Ectodermal cell (in vitro differentiated cells): ENCODE results near the gene AEBP1.

Experiments used
- H3K27ac ChIP-seq: 2 replicates; pipeline ENCODE4 v1.7.0; 2013; ENCODE audit warnings: mild to moderate bottlenecking, low read depth, low read length; ENCODE audit not compliant: insufficient read depth, poor library complexity, severe bottlenecking
- H3K27me3 ChIP-seq: 2 replicates; pipeline ENCODE4 v1.7.0; 2013; ENCODE audit warnings: mild to moderate bottlenecking, low read length; ENCODE audit not compliant: insufficient read depth, control insufficient read depth, poor library complexity, severe bottlenecking
- H3K36me3 ChIP-seq: one replicate; pipeline ENCODE4 v1.7.0; 2013; ENCODE audit warnings: low read length; ENCODE audit not compliant: control insufficient read depth, insufficient read depth
- H3K4me1 ChIP-seq: one replicate; pipeline ENCODE4 v1.7.0; 2013; ENCODE audit warnings: low read length; ENCODE audit not compliant: control insufficient read depth, insufficient read depth
- H3K4me3 ChIP-seq: 2 replicates; pipeline ENCODE4 v1.7.0; 2013; ENCODE audit warnings: low read depth, low read length, control low read depth; ENCODE audit not compliant: insufficient read depth
- H3K9me3 ChIP-seq: 2 replicates; pipeline ENCODE4 v1.7.0; 2013; ENCODE audit warnings: mild to moderate bottlenecking, low read length, moderate library complexity; ENCODE audit not compliant: control insufficient read depth
- WGBS, 2 experiments: methylation state at CpG; one replicate each; pipeline ENCODE4 v1.1.7; 2013; ENCODE audit warnings: missing lambda C conversion rate in 2 of 2; 5-methylcytosine and 5-hydroxymethylcytosine counted together

Gene AEBP1

DNA sequence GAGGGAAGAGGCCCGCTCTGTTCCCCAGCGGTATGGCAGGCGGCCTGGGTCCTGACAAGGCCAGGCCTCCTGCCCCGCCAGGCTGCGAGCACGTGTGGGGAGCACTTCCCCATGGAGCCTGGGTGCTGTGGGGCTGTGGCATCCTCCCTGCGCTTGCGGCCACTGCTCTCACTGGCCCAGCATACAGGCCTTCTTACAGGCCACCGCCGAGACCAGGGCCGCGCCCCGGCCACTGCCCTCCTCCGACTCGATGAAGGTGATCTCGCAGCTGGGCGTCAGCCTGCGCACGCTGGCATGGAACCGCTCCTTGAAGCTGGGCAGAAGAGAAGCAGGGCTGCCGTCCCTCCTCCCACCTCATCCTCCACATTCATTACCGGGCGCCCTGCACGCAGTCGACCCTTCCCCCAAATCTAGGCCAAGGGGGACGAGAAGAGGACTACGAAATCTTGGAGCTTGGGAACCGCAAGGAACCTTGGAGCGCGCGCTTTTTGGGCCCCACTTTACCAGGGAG is 40.9 kb downstream of the AEBP1 start:
- Histone ChIP-seq H3K4me3 (peak overlapping the region; percentile 24), H3K36me3 (no peaks in the 10 kb centered on the region), H3K9me3 (no peaks in the 10 kb centered on the region), H3K4me1 (peaks cover 16% of the 10 kb centered on the region), H3K27ac (no peak overlapping the region), H3K27me3 (peaks cover 29% of the 10 kb centered on the region)
- 87 to 88% methylated on average over 31 of the region's 31 CpGs for WGBS, 2 experiments

DNA sequence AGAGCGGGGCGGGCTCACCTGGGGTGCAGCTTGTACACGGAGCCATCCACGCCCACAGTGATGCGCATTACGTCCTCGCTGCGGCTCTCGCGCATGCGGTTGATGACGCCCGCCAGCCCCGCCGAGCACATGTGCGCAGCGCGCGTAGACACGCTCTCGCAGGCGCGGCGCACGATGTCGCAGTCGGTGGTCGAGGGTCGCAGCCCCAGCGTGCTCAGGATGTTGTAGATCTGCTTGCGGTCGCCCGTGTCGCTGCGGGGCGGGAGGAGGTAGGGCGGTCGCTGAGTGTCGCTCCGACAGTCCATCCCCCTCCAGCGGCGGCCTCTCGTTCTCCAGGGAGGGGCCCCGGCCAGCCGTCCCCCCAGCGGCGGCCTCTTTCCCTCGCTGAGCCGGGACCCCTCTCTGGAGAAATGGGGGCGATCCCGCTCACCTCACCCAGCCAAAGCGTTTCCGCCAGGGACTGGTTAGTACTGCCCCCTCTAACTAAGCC is 41.4 kb downstream of the AEBP1 start:
- peaks cover 29% of the 10 kb centered on the region for H3K27me3 ChIP-seq
- peaks cover 16% of the 10 kb centered on the region for H3K4me1 ChIP-seq
- no peaks in the 10 kb centered on the region for H3K9me3 ChIP-seq
- 26 to 27% methylated on average over 53 of the region's 53 CpGs for WGBS, 2 experiments
- H3K36me3 ChIP-seq: no peaks in the 10 kb centered on the region
- no peak overlapping the region for H3K27ac ChIP-seq
- H3K4me3 ChIP-seq: peak overlapping the region; percentile 24

DNA sequence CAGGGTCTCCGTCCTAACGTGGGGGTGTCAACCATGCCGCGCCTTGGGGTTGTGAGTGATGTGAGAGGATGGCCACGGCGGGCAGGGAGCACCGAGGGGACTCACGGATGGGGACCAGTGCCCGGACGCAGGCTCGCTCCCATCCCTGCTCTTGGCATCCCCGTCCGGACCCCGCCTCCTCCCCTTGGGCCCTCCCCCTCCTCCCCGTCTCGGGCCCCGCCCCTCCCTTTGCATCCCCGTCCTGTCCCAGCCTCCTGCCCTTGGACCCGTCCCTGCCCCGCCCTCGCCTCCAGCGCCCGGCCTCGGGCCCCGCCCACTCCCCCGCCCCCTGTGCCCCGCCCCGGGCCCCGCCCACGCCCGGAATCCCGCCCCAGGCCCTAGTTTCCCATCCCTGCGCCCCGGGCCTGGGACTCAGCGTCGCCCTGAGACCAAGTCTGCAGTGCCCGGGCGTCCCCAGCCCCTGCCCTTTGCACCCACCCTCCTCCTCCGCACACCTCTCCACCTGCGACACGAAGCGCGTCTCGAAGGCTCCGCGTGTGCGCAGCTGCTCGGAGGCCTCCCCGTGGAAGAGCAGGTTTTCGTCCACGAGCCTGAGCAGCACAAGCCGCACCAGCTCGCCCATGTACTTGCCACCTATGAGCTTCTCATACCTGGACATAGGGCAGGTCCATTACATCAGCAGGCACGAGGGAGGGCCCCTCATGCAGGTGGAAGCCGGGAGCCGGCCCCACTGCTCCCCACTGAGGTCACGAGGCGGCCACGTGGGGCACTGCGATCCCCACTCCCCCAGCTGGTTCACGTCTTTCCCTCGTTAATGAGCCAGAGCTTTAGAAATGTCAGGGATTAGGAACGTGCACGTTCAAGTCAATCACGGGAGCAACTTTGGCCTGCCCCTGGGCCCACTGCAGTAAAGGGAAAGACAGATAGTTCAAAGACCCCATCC is 42.1 kb downstream of the AEBP1 start:
- WGBS, 2 experiments: 32 to 33% methylated on average over 61 to 63 of the region's 65 CpGs
- Histone ChIP-seq H3K9me3 (no peaks in the 10 kb centered on the region), H3K4me3 (peak overlapping the region; percentile 24), H3K27ac (no peak overlapping the region), H3K4me1 (peaks cover 16% of the 10 kb centered on the region), H3K27me3 (peaks cover 29% of the 10 kb centered on the region), H3K36me3 (no peaks in the 10 kb centered on the region)

DNA sequence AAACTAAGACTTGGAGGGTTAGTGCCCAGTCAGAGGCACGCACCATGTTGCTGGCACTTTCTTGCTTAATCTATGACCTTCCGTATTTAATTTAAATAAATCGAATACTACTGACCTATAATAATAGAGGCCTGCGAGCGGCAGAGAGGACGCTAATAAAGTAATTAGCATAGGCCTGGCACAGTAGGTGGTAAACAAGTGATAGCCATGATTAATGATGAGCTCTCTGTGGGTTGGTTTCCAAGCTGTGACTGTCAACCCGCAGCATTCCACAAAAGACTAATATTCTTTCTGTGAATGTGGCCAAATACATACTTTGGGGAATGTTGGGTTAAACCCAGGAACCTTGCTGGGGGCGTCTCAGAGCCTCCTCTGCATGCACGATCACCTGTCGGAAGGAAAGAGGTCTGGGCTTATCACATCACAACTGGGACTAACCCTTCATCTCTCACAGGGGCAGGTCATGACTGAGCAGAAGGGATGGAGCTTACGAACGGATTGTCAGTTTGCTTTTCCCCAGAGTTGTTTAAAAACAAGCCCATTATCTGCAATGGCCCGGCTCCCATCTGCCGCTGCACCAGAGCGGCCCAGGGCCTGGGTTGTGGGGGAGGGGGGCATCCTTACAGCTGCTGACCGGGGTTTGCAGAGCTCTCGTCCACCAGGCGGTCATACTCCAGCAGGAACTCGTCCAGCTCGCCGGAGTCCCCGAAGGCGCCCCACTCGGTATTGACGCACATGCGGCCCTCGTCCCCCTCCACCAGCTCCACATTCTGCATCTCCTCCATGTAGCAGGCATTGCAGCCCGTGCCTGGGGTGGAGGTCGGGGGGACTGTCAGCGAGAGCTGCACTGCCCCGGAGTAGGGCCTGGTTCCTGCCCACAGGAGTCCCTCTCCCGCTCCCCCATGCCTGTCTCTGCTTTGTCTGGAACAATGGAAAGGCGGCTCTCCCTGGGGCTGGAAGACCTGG is 43.2 kb downstream of the AEBP1 start:
- Histone ChIP-seq H3K9me3 (no peaks in the 10 kb centered on the region), H3K27me3 (peaks cover 29% of the 10 kb centered on the region), H3K27ac (no peak overlapping the region), H3K36me3 (no peaks in the 10 kb centered on the region), H3K4me1 (peaks cover 16% of the 10 kb centered on the region), H3K4me3 (no peak overlapping the region)
- WGBS, 2 experiments: 76 to 77% methylated on average over 33 of the region's 33 CpGs

DNA sequence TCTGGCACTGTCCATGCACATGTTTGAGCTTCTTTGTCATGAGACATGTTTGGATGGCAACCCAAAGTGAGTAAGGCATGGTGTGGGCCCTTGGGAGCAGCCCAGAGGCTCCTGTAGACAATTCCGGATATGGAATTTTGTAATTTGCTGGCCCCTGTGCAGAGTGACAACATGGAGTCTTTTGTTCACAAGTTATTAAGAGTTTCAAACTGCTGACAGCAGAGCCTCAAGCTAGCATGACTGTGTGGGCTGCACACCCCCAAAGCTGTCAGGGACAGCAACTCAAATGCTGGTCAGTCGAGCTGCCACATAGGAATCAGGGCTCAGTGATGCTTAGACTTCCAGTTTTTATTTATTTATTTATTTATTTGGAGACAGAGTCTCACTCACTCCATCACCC is 44.0 kb downstream of the AEBP1 start:
- Histone ChIP-seq H3K36me3 (no peaks in the 10 kb centered on the region), H3K27me3 (peaks cover 29% of the 10 kb centered on the region), H3K27ac (no peak overlapping the region), H3K9me3 (no peaks in the 10 kb centered on the region), H3K4me3 (no peak overlapping the region), H3K4me1 (peaks cover 16% of the 10 kb centered on the region)
- WGBS, 2 experiments: 97 to 99% methylated on average over 2 of the region's 2 CpGs

DNA sequence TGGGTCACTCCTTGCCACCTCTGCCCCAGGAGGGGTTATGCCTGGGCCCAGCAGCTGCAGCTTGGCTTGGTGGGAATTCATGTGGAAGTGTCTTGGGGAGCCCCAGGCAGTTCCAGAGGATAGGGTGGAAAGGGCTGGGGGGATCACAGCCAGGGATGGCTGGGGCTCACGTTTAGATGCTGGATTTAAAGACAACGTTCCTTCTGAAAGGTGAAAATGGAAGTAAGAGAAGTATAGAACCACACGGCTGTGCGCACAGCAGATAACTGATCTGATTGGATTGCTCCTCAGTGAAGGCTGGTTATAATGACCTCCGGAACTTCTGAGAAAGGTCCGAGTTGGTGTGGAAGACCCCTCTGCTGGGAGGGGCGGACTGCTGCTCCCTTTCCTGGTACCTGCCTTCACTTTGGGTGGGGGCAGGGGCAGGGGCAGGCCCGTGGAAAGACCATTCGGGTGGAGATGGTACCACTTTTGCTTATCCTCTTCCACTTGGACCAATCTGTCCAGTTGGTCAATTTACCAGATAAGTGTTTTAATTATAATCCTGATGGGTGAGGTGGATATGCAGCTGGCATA is 44.9 kb downstream of the AEBP1 start:
- H3K27me3 ChIP-seq: peaks cover 25% of the 10 kb centered on the region
- no peaks in the 10 kb centered on the region for H3K9me3 ChIP-seq
- no peaks in the 10 kb centered on the region for H3K36me3 ChIP-seq
- H3K27ac ChIP-seq: no peak overlapping the region
- 94% methylated on average over 9 of the region's 9 CpGs for WGBS, 2 experiments
- H3K4me3 ChIP-seq: no peak overlapping the region
- H3K4me1 ChIP-seq: peaks cover 16% of the 10 kb centered on the region

DNA sequence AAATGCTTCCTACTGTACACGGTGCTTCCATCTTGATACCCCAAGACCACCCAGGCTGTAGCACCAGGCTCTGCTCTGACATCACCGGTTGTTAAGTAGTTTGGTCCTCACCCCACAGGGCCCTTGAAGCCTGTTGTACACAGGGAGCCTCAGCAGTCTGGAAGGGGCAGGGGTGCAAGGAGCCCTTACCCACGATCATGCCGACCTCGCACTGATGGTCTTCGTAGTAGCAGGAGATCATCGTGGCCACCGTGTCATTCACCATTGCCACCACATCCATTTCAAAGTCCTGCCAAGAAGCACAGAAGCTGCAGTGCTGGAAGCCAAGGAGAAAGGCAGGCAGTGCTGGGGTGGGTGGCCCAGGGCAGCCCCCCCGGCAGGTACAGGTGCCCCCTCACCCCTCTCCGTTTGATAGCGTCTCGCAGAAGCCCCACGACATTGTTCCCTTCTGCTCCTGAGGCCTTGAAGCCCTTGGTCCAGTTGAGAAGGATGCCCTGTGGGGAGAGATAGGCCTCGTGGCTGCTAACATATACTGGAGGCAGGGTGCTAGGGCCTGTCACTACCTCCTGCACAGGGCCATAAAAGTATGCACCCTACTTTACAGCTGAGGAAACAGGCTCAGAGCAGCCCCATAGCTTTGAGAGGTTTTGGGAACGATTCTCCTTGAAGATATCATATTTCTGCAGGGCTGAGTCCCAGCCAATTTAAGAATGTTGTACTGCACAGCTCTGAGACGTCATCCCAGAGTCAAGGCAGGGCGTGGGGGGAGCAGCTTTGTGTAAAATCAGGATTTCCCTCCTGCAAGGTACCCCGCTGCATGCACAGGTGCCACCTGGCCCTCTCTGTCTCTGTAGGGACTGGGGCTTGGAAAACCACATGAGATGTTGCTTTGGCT is 45.7 kb downstream of the AEBP1 start:
- Histone ChIP-seq H3K4me1 (peaks cover 16% of the 10 kb centered on the region), H3K4me3 (no peak overlapping the region), H3K36me3 (no peaks in the 10 kb centered on the region), H3K27me3 (peaks cover 17% of the 10 kb centered on the region), H3K9me3 (no peaks in the 10 kb centered on the region), H3K27ac (no peak overlapping the region)
- 93 to 94% methylated on average over 18 of the region's 18 CpGs for WGBS, 2 experiments

DNA sequence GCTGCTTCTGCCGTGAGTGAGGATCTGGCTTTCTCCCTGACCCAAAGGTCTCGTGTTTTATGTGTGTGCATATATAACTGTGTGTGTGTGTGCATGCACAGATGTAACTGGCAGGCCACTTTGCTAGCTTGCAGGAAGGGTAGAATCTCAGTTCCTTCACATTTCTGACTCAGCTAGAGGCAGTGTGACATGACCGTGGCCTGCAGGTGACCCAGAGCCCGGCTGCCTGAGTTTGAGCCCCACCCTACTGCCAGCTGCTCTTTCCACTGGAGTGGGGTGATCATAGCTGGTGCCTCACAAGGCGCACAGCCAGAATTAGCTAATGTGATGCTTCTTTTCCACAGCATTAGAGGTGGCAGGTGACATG is 46.3 kb downstream of the AEBP1 start:
- peaks cover 11% of the 10 kb centered on the region for H3K27me3 ChIP-seq

More for the DNA sequence above, 46.3 kb downstream of the AEBP1 start:
- Histone ChIP-seq H3K27ac (no peak overlapping the region), H3K36me3 (no peaks in the 10 kb centered on the region), H3K4me1 (peaks cover 16% of the 10 kb centered on the region), H3K9me3 (no peaks in the 10 kb centered on the region), H3K4me3 (no peak overlapping the region)
- 91 to 92% methylated on average over 5 of the region's 5 CpGs for WGBS, 2 experiments
